ENCODE results near the gene NATD1. TPM values are rescaled to one million over a fixed set of nuclear protein-coding genes. Genes with fewer than 3 reads are reported as not detected.

The NATD1 gene
- total and polyA plus RNA-seq, 2 of the 8 experiments (the other 6 are each of a cell fraction or from before 2014, with no cell fraction given): 5.4 to 8.4 TPM

DNA sequence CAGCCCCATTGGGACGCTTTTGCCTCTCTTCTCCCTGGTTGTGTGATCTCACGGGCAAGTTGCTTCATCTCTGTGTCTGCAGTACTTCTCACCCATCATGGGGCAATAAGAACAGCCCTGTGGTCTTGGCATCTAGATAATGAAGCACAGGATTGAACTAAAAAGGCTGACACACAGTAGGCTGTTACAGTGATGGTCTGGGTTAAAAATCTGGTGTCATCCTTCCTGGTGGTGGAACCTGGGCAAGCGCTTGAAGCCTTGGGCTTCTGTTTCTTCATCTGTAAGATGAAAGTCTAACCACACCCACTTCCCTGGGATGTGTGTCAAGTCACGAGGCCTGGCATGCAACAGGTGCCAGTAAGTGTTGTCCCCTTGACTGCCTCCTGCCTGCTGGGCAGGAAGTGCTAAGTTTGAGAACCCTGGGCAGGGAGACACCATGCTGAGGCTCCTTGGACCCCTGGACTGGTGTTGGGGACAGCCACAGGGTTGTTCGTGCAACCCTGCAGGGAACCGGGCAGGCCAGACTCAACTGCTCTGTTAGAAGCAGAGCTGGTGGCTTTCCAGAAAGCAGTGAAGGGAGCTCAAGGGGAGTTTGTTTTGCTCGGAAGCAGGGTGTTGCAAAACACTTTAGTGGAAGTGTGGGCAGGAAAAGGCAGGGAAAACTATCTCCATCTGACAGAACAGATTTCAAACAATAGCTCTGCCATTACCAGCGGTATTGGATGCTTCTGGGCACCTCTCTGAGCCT is 25.4 kb upstream of the NATD1 start:
- no peak overlapping the region for H3K4ac ChIP-seq (replicated peaks; ENCODE audit: insufficient read length, low read depth, low read length)
- no peak overlapping the region for H2AFZ ChIP-seq (ENCODE audit: low read length)
- no peaks in the 10 kb centered on the region; the same call in 1 of the 2 replicates for H3K79me1 ChIP-seq (ENCODE audit: low read depth, low read length)
- H2BK15ac ChIP-seq (ENCODE audit: low read length): no peak overlapping the region
- ChIA-PET CTCF (ENCODE audit: partially characterized antibody) (interaction anchor here (0.8 to 2.7 kb wide), 10 partner anchors 12 to 234 kb away, joined by 3 to 11 read pairs (median 4); no protein-coding TSS in a partner anchor), POLR2A (ENCODE audit: partially characterized antibody) (no interaction called here)
- no peaks in the 10 kb centered on the region for H4K20me1 ChIP-seq (replicated peaks in 1 of 2; ENCODE audit: control insufficient read depth in 1 of 2, insufficient read depth in 2 of 2, low read length in 2 of 2)
- no peak for TF ChIP-seq POLR2AphosphoS5 (IDR thresholded peaks at IDR 0.05; ENCODE audit: low read depth, low read length)
- TF ChIP-seq TAF1 (IDR thresholded peaks at IDR 0.05; ENCODE audit: low read depth, low read length): no peak
- no peak for TF ChIP-seq KDM4A (IDR thresholded peaks at IDR 0.05; ENCODE audit: low read depth, low read length, severe bottlenecking)
- TF ChIP-seq CBX5 (IDR thresholded peaks at IDR 0.05; ENCODE audit: low read depth, low read length): no peak
- TF ChIP-seq ASH2L (IDR thresholded peaks at IDR 0.05; ENCODE audit: low read length): no peak
- TF ChIP-seq TEAD4 (IDR thresholded peaks at IDR 0.05; ENCODE audit: low read depth, low read length): no peak
- no peak for TF ChIP-seq MAFK (IDR thresholded peaks at IDR 0.05; ENCODE audit: low read depth, low read length)
- TF ChIP-seq SP1 (IDR thresholded peaks at IDR 0.05; ENCODE audit: low read depth, low read length): no peak
- no peak for TF ChIP-seq SRF (IDR thresholded peaks at IDR 0.05; ENCODE audit: low read depth, low read length)
- TF ChIP-seq RAD21 (IDR thresholded peaks at IDR 0.05 in 1 of 2, conservative IDR thresholded peaks at IDR 0.05 in 1 of 2; ENCODE audit: low read depth in 2 of 2, low read length in 2 of 2): no peak
- TF ChIP-seq SIRT6 (IDR thresholded peaks at IDR 0.05; ENCODE audit: low read length): no peak
- no peak for TF ChIP-seq NRF1 (IDR thresholded peaks at IDR 0.05; ENCODE audit: low read depth, low read length)
- TF ChIP-seq BCL11A (IDR thresholded peaks at IDR 0.05; ENCODE audit: low read depth in 2 of 2, low read length in 2 of 2): no peak
- peaks cover 7% of the 10 kb centered on the region; the same call in 1 of the 2 replicates for H3K23me2 ChIP-seq (ENCODE audit: low read depth, low read length)
- H2BK5ac ChIP-seq (ENCODE audit: low read depth, low read length): no peak overlapping the region
- no peaks in the 10 kb centered on the region for H3K36me3 ChIP-seq (ENCODE audit: control insufficient read depth in 2 of 4, insufficient read depth in 4 of 4, low read length in 3 of 4)
- H3K4me3 ChIP-seq (ENCODE audit: extremely low read depth in 1 of 4, insufficient read depth in 2 of 4, low read depth in 3 of 4, low read length in 4 of 4): no peak overlapping the region
- H3K4me2 ChIP-seq (ENCODE audit: insufficient read depth in 1 of 2, low read depth in 2 of 2, low read length in 2 of 2): no peak overlapping the region
- H4K8ac ChIP-seq (ENCODE audit: extremely low read depth, insufficient read depth, low read length): no peak overlapping the region
- no peak overlapping the region for H4K91ac ChIP-seq (replicated peaks; ENCODE audit: insufficient read length, low read length)
- peaks cover 12 to 47% (median 29%) of the 10 kb centered on the region in 4 experiments for H3K27me3 ChIP-seq (replicated peaks in 1 of 4; ENCODE audit: control insufficient read depth in 3 of 4, extremely low read depth in 1 of 4, insufficient read depth in 3 of 4, low read length in 3 of 4)
- H3K23ac ChIP-seq (ENCODE audit: insufficient read length): no peak overlapping the region
- FAIRE-seq: no peak
- H2BK20ac ChIP-seq (ENCODE audit: low read length): no peak overlapping the region
- no peak for DNase-seq (ENCODE audit: low read depth in 1 of 2, low spot score in 2 of 2)
- 88% methylated on average over 8 of the region's 8 CpGs; no CpG with 5 or more reads in 1 of the 2 experiments for WGBS, 2 experiments (ENCODE audit: extremely low coverage in 1 of 2, insufficient coverage in 1 of 2, insufficient read length in 1 of 2, insufficient replicate concordance in 2 of 2, low coverage in 1 of 2, low lambda C conversion rate in 2 of 2, missing lambda C conversion rate in 1 of 2)
- H4K5ac ChIP-seq (ENCODE audit: insufficient read length, low read depth, low read length): no peak overlapping the region
- peaks cover 0 to 4% (median 0%) of the 10 kb centered on the region in 4 experiments; a peak in 3 of 7 replicates for H3K4me1 ChIP-seq (replicated peaks in 1 of 4; ENCODE audit: control insufficient read depth in 3 of 4, insufficient read depth in 4 of 4, low read length in 3 of 4)
- H2BK12ac ChIP-seq (ENCODE audit: low read depth, low read length): no peak overlapping the region
- no peak overlapping the region for H3K9ac ChIP-seq (replicated peaks in 1 of 4; ENCODE audit: extremely low read depth in 1 of 4, low read depth in 3 of 4, low read length in 3 of 4)
- H3K56ac ChIP-seq (replicated peaks; ENCODE audit: insufficient read length, low read depth, low read length): no peak overlapping the region
- H3K9me3 ChIP-seq (ENCODE audit: insufficient read depth in 2 of 2, low read depth in 1 of 2, low read length in 1 of 2): no peaks in the 10 kb centered on the region
- H3K18ac ChIP-seq (ENCODE audit: extremely low read depth, low read length): no peak overlapping the region
- no peak overlapping the region for H2AK5ac ChIP-seq (ENCODE audit: low read depth, low read length)
- H3K27ac ChIP-seq (ENCODE audit: low read depth, low read length): no peak overlapping the region
- no peak overlapping the region for H3K14ac ChIP-seq (ENCODE audit: insufficient read length)
- H3K79me2 ChIP-seq (ENCODE audit: control insufficient read depth in 1 of 2, insufficient read depth in 2 of 2, low read length in 2 of 2): no peaks in the 10 kb centered on the region
- H2BK120ac ChIP-seq (replicated peaks; ENCODE audit: low read depth, low read length): no peak overlapping the region
